Endothelial cell of umbilical vein (primary cell): ENCODE results near the gene GZF1. TPM values are rescaled to one million over a fixed set of nuclear protein-coding genes. Genes with fewer than 3 reads are reported as not detected.

ENCODE experiments used
- BruUV-seq: library from RNA; stranded (reverse); fragments of 400-500 nt; replicated peaks from 2 replicates; lab custom pipeline; 2021; lab: Mats Ljungman, UMichigan
- CTCF ChIA-PET: fragments of 300-600, 350-600 bp; sonication (Branson Sonifier 250); formaldehyde crosslinking; loops from one replicate; lab custom pipeline; 2021; ENCODE audit warnings: antibody characterized with exemption, inconsistent platforms; lab: Charles Lee
- POLR2A ChIA-PET: fragments of 300-600, 350-600 bp; sonication (Branson Sonifier 250); formaldehyde crosslinking; loops from one replicate; lab custom pipeline; 2021; ENCODE audit warnings: antibody characterized with exemption, inconsistent platforms; lab: Charles Lee
- DNase-seq: peaks from one replicate; pipeline ENCODE4 v3.0.0-alpha.2; 2011; ENCODE audit warnings: low read depth, low spot score
- FAIRE-seq: peaks from 2 replicates; lab custom pipeline; 2011; peaks lifted over from hg19 to GRCh38; lab: Jason Lieb, UNC
- H2AFZ ChIP-seq: 2 replicates; pipeline ENCODE4 v1.6.0; 2012; ENCODE audit warnings: low read depth, low read length, control low read depth, inconsistent platforms
- H3K27ac ChIP-seq: 2 replicates; pipeline ENCODE4 v1.5.1; 2011; ENCODE audit warnings: low read depth, mild to moderate bottlenecking, control low read depth, low read length, moderate library complexity; ENCODE audit not compliant: insufficient read depth
- H3K27me3 ChIP-seq, 2 experiments: 2 replicates each; pipeline versions ENCODE4 v1.6.0 to v1.6.1; 2011; ENCODE audit warnings: low read length in 2 of 2, mixed read lengths in 1 of 2; ENCODE audit not compliant: control insufficient read depth in 2 of 2, insufficient read depth in 2 of 2
- H3K36me3 ChIP-seq, 2 experiments: 2 replicates in 1 of 2; 3 replicates in 1 of 2; pipeline ENCODE4 v1.5.1; 2011; ENCODE audit warnings: low read length in 2 of 2, mild to moderate bottlenecking in 1 of 2, moderate library complexity in 1 of 2; ENCODE audit not compliant: control insufficient read depth in 2 of 2, insufficient read depth in 2 of 2; ENCODE audit errors: extremely low read depth in 1 of 2
- H3K4me1 ChIP-seq: 3 replicates; pipeline ENCODE4 v1.5.1; 2011; ENCODE audit warnings: mild to moderate bottlenecking, low read length; ENCODE audit not compliant: control insufficient read depth, insufficient read depth; ENCODE audit errors: extremely low read depth
- H3K4me2 ChIP-seq: 2 replicates; pipeline ENCODE4 v1.6.1; 2011; ENCODE audit warnings: low read length, control low read depth, mixed read lengths; ENCODE audit not compliant: insufficient read depth
- H3K4me3 ChIP-seq, 3 experiments: fragments of 200-600 bp in 1 of 3; sonication (generic), shearing (Covaris generic) in 1 of 3; replicated peaks in 1 of 3; 2 replicates each; pipeline ENCODE4 v1.5.1; 2011 to 2016; ENCODE audit warnings: control low read depth in 3 of 3, low read length in 3 of 3, mild to moderate bottlenecking in 2 of 3, inconsistent platforms in 1 of 3, low read depth in 1 of 3, moderate library complexity in 1 of 3; ENCODE audit not compliant: insufficient read depth in 1 of 3
- H3K79me2 ChIP-seq: 2 replicates; pipeline ENCODE4 v1.6.0; 2012; ENCODE audit warnings: low read length, inconsistent platforms; ENCODE audit not compliant: control insufficient read depth, insufficient read depth
- H3K9ac ChIP-seq: replicated peaks from 2 replicates; pipeline ENCODE3; 2011; ENCODE audit warnings: low read length, control low read depth; ENCODE audit not compliant: insufficient read depth; ENCODE audit errors: extremely low read depth
- H3K9me1 ChIP-seq: replicated peaks from 3 replicates; pipeline ENCODE4 v1.6.0; 2011; ENCODE audit warnings: mild to moderate bottlenecking, low read length; ENCODE audit not compliant: control insufficient read depth, insufficient read depth; ENCODE audit errors: extremely low read depth
- H3K9me3 ChIP-seq: replicated peaks from 2 replicates; pipeline ENCODE4 v1.5.1; 2012; ENCODE audit warnings: low read length, inconsistent platforms; ENCODE audit not compliant: control insufficient read depth, insufficient read depth
- H4K20me1 ChIP-seq: replicated peaks from 2 replicates; pipeline ENCODE3; 2011; ENCODE audit warnings: mild to moderate bottlenecking, low read length; ENCODE audit not compliant: control insufficient read depth, insufficient read depth; ENCODE audit errors: extremely low read depth
- EZH2 ChIP-seq: IDR thresholded peaks from 2 replicates; pipeline ENCODE4 v1.6.1; 2012; ENCODE audit warnings: borderline replicate concordance, low read depth, mild to moderate bottlenecking, moderate library complexity, low read length, inconsistent platforms; ENCODE audit not compliant: severe bottlenecking
- FOS ChIP-seq: IDR thresholded peaks from 2 replicates; pipeline ENCODE4 v1.6.1; 2011; ENCODE audit warnings: mild to moderate bottlenecking, low read length, moderate library complexity, borderline replicate concordance; ENCODE audit not compliant: insufficient read depth
- GATA2 ChIP-seq: IDR thresholded peaks from 2 replicates; pipeline ENCODE4 v1.7.0; 2011; ENCODE audit warnings: low read depth, mild to moderate bottlenecking, moderate library complexity, mixed read lengths, low read length; ENCODE audit not compliant: insufficient read length, insufficient read depth
- JUN ChIP-seq: IDR thresholded peaks from 2 replicates; pipeline ENCODE4 v1.6.1; 2011; ENCODE audit warnings: borderline replicate concordance, low read depth; ENCODE audit not compliant: insufficient read length, insufficient read depth
- MAX ChIP-seq: IDR thresholded peaks from 2 replicates; pipeline ENCODE4 v1.6.1; 2011; ENCODE audit not compliant: insufficient read depth, insufficient read length
- MYC ChIP-seq: IDR thresholded peaks from one replicate; pipeline ENCODE4 v1.6.1; 2011; ENCODE audit warnings: mild to moderate bottlenecking, low read depth, low read length
- POLR2A ChIP-seq: IDR thresholded peaks from 2 replicates; pipeline ENCODE4 v1.6.1; 2012; ENCODE audit warnings: low read depth, mild to moderate bottlenecking, control low read depth, low read length
- POLR2AphosphoS5 ChIP-seq: IDR thresholded peaks from 2 replicates; pipeline ENCODE4 v1.6.1; 2012; ENCODE audit warnings: low read depth, mild to moderate bottlenecking, control low read depth, low read length, moderate library complexity; ENCODE audit not compliant: insufficient read depth
- dilution Hi-C: fragments of 300-500 bp; cut with MboI; formaldehyde crosslinking; loops from one replicate; pipeline ENCODE4 v1.15.0; 2019; ENCODE audit warnings: low sequenced_read_pairs; ENCODE audit not compliant: extremely low pct_ligation_motif_present
- intact Hi-C: fragments of 100-400 bp; cut with micrococcal nuclease; formaldehyde crosslinking; loops from one replicate; pipeline ENCODE4 v1.10.0; 2022
- polyA plus RNA-seq, 4 experiments: library from polyadenylated mRNA; depleted of rRNA in 3 of 4; stranded (reverse) in 3 of 4; unstranded in 1 of 4; fragments of >200 nt; gene quantifications; 2 replicates each; pipeline versions ENCODE4 v1.2.1 to v1.2.3, GENCODE V29; 2011 to 2012; ENCODE audit warnings: missing spikeins in 1 of 4
- total RNA-seq: library from RNA; stranded (reverse); gene quantifications from 2 replicates; pipeline ENCODE4 v1.2.3, GENCODE V29; 2021
- TF ChIP-seq, protein P1 (sequence below), 2 donors: IDR thresholded peaks; 1 replicate in 1 of 2; 2 replicates in 1 of 2; pipeline ENCODE4 v1.5.1; 2011; ENCODE audit warnings: low read length in 2 of 2, mild to moderate bottlenecking in 2 of 2, moderate library complexity in 2 of 2, control low read depth in 1 of 2, inconsistent platforms in 1 of 2, low read depth in 1 of 2; ENCODE audit not compliant: insufficient read depth in 1 of 2; ENCODE audit errors: extremely low read depth in 1 of 2

GZF1 gene
- total and polyA plus RNA-seq, 2 donors (not counting 3 experiments of a cell fraction or from before 2014, with no cell fraction given) = 9.7 to 10.0 TPM

GRCh38 chr20:23396950-23397627 lies 35.1 kb downstream of the GZF1 start:
- peak; percentile 66 for FAIRE-seq
- Histone ChIP-seq H3K27ac (peak overlapping the region; percentile 74), H3K9me3 (no peaks in the 10 kb centered on the region), H3K4me1 (peaks cover 17% of the 10 kb centered on the region), H2AFZ (no peak overlapping the region), H3K4me2 (no peak overlapping the region), H3K36me3 (peaks cover 10 to 18% of the 10 kb centered on the region in 2 experiments), H3K79me2 (peaks cover 16% of the 10 kb centered on the region), H4K20me1 (no peaks in the 10 kb centered on the region), H3K27me3 (no peaks in the 10 kb centered on the region), H3K9ac (no peak overlapping the region), H3K9me1 (no peaks in the 10 kb centered on the region), H3K4me3 (no peak overlapping the region)
- intact Hi-C loops (loop anchor here (1.0 kb wide), 1 partner anchor 35 kb away; the partner anchor contains the start of gene GZF1), dilution Hi-C loops (no loop called here)
- peak; percentile 20 for DNase-seq
- no TSS peak for BruUV-seq
- ChIA-PET POLR2A (no interaction called here), CTCF (interaction anchor here (0.7 to 2.1 kb wide), 4 partner anchors 11 to 47 kb away, joined by 3 to 9 read pairs (median 4); partner anchors contain the start of gene NAPB)
- TF ChIP-seq, protein P1, sequence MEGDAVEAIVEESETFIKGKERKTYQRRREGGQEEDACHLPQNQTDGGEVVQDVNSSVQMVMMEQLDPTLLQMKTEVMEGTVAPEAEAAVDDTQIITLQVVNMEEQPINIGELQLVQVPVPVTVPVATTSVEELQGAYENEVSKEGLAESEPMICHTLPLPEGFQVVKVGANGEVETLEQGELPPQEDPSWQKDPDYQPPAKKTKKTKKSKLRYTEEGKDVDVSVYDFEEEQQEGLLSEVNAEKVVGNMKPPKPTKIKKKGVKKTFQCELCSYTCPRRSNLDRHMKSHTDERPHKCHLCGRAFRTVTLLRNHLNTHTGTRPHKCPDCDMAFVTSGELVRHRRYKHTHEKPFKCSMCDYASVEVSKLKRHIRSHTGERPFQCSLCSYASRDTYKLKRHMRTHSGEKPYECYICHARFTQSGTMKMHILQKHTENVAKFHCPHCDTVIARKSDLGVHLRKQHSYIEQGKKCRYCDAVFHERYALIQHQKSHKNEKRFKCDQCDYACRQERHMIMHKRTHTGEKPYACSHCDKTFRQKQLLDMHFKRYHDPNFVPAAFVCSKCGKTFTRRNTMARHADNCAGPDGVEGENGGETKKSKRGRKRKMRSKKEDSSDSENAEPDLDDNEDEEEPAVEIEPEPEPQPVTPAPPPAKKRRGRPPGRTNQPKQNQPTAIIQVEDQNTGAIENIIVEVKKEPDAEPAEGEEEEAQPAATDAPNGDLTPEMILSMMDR (IDR thresholded peaks at IDR 0.05; ENCODE audit: extremely low read depth in 1 of 2, insufficient read depth in 1 of 2, low read depth in 1 of 2, low read length in 2 of 2) = no peak
- TF ChIP-seq FOS (no peak), JUN (no peak), EZH2 (no peak), MAX (no peak), POLR2AphosphoS5 (no peak), MYC (no peak), GATA2 (no peak), POLR2A (no peak)
